K562 (cell line): ENCODE data around the gene STING1. TPM values are rescaled to one million over a fixed set of nuclear protein-coding genes. Genes with fewer than 3 reads are reported as not detected.
A peak's percentile ranks its signal among the peaks of the same experiment; 100 is the strongest.

ENCODE experiments used
- FOXM1 ChIP-seq, 2 experiments: fragments of 450-650 bp in 1 of 2; sonication (generic) in 1 of 2; formaldehyde crosslinking in 1 of 2; IDR thresholded peaks; 2 replicates each; pipeline versions ENCODE4 v1.6.1 to v1.9.0; 2017 to 2022; ENCODE audit warnings: low read depth in 2 of 2, mild to moderate bottlenecking in 2 of 2, missing genetic modification reagents in 1 of 2, moderate library complexity in 1 of 2
- MAFG ChIP-seq: fragments of 450-650 bp; conservative IDR thresholded peaks from 2 replicates; pipeline ENCODE4 v1.6.1; 2016; ENCODE audit warnings: missing genetic modification characterization, missing compliant biosample characterization
- NELFE ChIP-seq: IDR thresholded peaks from 2 replicates; pipeline ENCODE4 v1.6.1; 2011; ENCODE audit warnings: mild to moderate bottlenecking; ENCODE audit not compliant: insufficient read depth, insufficient read length
- RHOXF2B ChIP-seq: fragments of 250-450 bp; sonication (Bioruptor Pico); conservative IDR thresholded peaks from 2 replicates; pipeline ENCODE4 v1.5.1; 2021
- SP2 ChIP-seq: IDR thresholded peaks from 2 replicates; pipeline ENCODE4 v1.6.1; 2011; ENCODE audit warnings: mild to moderate bottlenecking, low read depth, low read length, moderate library complexity; ENCODE audit not compliant: poor library complexity, severe bottlenecking; ENCODE audit errors: extremely low read depth
- polyA plus RNA-seq, 8 experiments: library from polyadenylated mRNA; depleted of rRNA in 4 of 8; stranded (reverse) in 5 of 8; unstranded in 3 of 8; fragments of >200 nt; fragmentation: Nextera tagmentation in 2 of 8; fragmentation: Illumina TruSeq in 1 of 8; extraction: Ambion mirVana in 2 of 8; extraction: Trizol in 1 of 8; gene quantifications; 2 replicates each; pipeline versions ENCODE4 v1.2.1 to v1.2.3, GENCODE V29; 2011 to 2014; ENCODE audit warnings: inconsistent platforms in 1 of 8, missing spikeins in 1 of 8
- total RNA-seq, 7 experiments: library from RNA; depleted of rRNA in 6 of 7; stranded (reverse); fragments of >200 nt in 6 of 7; fragmentation: Illumina TruSeq in 2 of 7; extraction: Trizol in 2 of 7; gene quantifications; 2 replicates each; pipeline versions ENCODE4 v1.2.1 to v1.2.3, GENCODE V29; 2011 to 2021; ENCODE audit warnings: low replicate concordance in 1 of 7
- TF ChIP-seq, protein P1 (sequence below): fragments of 450-650 bp; IDR thresholded peaks from 2 replicates; pipeline ENCODE4 v1.6.1; 2016; ENCODE audit warnings: mild to moderate bottlenecking, moderate library complexity
- TF ChIP-seq, protein P2 (sequence below), 3 experiments: fragments of 200-800 bp in 1 of 3; sonication (Bioruptor generic) in 1 of 3; sonication (generic) in 1 of 3; formaldehyde crosslinking in 1 of 3; IDR thresholded peaks; 2 replicates each; pipeline versions ENCODE4 v1.6.1 to v1.8.0; 2016 to 2022; ENCODE audit warnings: mild to moderate bottlenecking in 2 of 3, missing compliant biosample characterization in 2 of 3, missing genetic modification characterization in 2 of 3, missing genetic modification reagents in 1 of 3
- TF ChIP-seq, protein P3 (sequence below): fragments of 450-650 bp; formaldehyde crosslinking; IDR thresholded peaks from 2 replicates; pipeline ENCODE4 v1.4.0; 2020; ENCODE audit warnings: mild to moderate bottlenecking, mixed read lengths

Gene STING1
- total and polyA plus RNA-seq, 9 of the 15 experiments (the other 6 are each of a cell fraction or from before 2014, with no cell fraction given): 20.8 to 69.1 (median 44.7) TPM

DNA sequence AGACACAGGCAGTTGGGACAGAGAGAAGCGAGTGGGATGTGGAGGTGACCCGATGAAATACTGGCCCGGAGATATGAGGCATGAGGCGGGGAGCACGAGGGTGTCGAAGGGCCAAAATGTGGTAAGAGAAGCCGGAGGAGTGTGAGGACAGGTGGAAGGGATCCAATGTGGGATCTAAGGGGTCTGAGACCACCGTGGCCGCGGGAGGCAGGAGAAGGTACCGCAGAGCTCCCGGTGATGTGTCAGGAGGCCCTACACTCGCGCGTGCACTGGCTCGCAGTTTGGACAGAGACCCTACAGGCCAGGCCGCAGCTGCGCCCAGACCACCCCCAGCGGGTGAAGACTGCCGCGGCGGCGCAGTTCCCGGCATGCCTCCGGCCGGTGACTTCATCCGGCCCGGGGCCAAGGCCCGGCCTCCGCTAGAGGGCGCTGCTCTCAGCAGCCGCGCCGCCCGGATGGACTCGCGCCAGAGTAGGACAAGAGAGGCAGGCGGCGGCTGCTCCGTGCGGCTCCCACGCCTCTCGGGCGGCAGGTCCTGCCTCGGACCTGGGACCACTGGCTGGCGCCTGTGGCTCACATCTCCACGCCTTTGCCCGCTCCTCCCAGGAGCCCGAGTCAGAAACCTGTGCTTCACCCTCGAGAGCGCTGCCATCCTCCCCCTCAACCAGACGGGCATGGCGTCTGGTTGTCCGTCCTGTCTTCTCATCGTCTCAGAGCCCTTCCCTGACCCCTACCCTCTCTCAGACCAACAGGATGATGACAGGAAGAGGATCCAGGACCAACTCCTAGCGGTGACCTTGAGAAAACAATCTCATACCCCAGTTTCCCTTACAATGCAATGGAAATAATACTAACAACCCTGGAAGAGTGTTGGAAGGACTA, 35.4 kb upstream of the STING1 start (continued):
- TF ChIP-seq, protein P1, sequence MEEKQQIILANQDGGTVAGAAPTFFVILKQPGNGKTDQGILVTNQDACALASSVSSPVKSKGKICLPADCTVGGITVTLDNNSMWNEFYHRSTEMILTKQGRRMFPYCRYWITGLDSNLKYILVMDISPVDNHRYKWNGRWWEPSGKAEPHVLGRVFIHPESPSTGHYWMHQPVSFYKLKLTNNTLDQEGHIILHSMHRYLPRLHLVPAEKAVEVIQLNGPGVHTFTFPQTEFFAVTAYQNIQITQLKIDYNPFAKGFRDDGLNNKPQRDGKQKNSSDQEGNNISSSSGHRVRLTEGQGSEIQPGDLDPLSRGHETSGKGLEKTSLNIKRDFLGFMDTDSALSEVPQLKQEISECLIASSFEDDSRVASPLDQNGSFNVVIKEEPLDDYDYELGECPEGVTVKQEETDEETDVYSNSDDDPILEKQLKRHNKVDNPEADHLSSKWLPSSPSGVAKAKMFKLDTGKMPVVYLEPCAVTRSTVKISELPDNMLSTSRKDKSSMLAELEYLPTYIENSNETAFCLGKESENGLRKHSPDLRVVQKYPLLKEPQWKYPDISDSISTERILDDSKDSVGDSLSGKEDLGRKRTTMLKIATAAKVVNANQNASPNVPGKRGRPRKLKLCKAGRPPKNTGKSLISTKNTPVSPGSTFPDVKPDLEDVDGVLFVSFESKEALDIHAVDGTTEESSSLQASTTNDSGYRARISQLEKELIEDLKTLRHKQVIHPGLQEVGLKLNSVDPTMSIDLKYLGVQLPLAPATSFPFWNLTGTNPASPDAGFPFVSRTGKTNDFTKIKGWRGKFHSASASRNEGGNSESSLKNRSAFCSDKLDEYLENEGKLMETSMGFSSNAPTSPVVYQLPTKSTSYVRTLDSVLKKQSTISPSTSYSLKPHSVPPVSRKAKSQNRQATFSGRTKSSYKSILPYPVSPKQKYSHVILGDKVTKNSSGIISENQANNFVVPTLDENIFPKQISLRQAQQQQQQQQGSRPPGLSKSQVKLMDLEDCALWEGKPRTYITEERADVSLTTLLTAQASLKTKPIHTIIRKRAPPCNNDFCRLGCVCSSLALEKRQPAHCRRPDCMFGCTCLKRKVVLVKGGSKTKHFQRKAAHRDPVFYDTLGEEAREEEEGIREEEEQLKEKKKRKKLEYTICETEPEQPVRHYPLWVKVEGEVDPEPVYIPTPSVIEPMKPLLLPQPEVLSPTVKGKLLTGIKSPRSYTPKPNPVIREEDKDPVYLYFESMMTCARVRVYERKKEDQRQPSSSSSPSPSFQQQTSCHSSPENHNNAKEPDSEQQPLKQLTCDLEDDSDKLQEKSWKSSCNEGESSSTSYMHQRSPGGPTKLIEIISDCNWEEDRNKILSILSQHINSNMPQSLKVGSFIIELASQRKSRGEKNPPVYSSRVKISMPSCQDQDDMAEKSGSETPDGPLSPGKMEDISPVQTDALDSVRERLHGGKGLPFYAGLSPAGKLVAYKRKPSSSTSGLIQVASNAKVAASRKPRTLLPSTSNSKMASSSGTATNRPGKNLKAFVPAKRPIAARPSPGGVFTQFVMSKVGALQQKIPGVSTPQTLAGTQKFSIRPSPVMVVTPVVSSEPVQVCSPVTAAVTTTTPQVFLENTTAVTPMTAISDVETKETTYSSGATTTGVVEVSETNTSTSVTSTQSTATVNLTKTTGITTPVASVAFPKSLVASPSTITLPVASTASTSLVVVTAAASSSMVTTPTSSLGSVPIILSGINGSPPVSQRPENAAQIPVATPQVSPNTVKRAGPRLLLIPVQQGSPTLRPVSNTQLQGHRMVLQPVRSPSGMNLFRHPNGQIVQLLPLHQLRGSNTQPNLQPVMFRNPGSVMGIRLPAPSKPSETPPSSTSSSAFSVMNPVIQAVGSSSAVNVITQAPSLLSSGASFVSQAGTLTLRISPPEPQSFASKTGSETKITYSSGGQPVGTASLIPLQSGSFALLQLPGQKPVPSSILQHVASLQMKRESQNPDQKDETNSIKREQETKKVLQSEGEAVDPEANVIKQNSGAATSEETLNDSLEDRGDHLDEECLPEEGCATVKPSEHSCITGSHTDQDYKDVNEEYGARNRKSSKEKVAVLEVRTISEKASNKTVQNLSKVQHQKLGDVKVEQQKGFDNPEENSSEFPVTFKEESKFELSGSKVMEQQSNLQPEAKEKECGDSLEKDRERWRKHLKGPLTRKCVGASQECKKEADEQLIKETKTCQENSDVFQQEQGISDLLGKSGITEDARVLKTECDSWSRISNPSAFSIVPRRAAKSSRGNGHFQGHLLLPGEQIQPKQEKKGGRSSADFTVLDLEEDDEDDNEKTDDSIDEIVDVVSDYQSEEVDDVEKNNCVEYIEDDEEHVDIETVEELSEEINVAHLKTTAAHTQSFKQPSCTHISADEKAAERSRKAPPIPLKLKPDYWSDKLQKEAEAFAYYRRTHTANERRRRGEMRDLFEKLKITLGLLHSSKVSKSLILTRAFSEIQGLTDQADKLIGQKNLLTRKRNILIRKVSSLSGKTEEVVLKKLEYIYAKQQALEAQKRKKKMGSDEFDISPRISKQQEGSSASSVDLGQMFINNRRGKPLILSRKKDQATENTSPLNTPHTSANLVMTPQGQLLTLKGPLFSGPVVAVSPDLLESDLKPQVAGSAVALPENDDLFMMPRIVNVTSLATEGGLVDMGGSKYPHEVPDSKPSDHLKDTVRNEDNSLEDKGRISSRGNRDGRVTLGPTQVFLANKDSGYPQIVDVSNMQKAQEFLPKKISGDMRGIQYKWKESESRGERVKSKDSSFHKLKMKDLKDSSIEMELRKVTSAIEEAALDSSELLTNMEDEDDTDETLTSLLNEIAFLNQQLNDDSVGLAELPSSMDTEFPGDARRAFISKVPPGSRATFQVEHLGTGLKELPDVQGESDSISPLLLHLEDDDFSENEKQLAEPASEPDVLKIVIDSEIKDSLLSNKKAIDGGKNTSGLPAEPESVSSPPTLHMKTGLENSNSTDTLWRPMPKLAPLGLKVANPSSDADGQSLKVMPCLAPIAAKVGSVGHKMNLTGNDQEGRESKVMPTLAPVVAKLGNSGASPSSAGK: peak; percentile 99
- TF ChIP-seq RHOXF2B (CRISPR knock-in tag) (0 out of 2 replicates have a peak, but pooled peaks have one; percentile 57), SP2 (no peak), NELFE (no peak), FOXM1 (IDR thresholded peaks at IDR 0.05; ENCODE audit: low read depth) (no peak), FOXM1 (CRISPR knock-in tag; IDR thresholded peaks at IDR 0.05; ENCODE audit: low read depth) (peak; percentile 92; the same call in 1 of the 2 replicates), MAFG (tag) (no peak)
- TF ChIP-seq, protein P2, sequence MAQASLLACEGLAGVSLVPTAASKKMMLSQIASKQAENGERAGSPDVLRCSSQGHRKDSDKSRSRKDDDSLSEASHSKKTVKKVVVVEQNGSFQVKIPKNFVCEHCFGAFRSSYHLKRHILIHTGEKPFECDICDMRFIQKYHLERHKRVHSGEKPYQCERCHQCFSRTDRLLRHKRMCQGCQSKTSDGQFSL (CRISPR knock-in tag; IDR thresholded peaks at IDR 0.05): peak; percentile 81; the same call in 1 of the 2 replicates
- TF ChIP-seq, protein P2 (tag; IDR thresholded peaks at IDR 0.05): no peak
- TF ChIP-seq, protein P3, sequence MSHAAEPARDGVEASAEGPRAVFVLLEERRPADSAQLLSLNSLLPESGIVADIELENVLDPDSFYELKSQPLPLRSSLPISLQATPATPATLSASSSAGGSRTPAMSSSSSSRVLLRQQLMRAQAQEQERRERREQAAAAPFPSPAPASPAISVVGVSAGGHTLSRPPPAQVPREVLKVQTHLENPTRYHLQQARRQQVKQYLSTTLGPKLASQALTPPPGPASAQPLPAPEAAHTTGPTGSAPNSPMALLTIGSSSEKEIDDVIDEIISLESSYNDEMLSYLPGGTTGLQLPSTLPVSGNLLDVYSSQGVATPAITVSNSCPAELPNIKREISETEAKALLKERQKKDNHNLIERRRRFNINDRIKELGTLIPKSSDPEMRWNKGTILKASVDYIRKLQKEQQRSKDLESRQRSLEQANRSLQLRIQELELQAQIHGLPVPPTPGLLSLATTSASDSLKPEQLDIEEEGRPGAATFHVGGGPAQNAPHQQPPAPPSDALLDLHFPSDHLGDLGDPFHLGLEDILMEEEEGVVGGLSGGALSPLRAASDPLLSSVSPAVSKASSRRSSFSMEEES: no peak; the same call in 1 of the 2 replicates
